ENCODE data around the gene PLA2G2E.
"Not testable (repeated sequence)": the region's sequence is repeated elsewhere in the genome, so short reads cannot be mapped to it uniquely, and the experiment has no call there.

The PLA2G2E gene

DNA sequence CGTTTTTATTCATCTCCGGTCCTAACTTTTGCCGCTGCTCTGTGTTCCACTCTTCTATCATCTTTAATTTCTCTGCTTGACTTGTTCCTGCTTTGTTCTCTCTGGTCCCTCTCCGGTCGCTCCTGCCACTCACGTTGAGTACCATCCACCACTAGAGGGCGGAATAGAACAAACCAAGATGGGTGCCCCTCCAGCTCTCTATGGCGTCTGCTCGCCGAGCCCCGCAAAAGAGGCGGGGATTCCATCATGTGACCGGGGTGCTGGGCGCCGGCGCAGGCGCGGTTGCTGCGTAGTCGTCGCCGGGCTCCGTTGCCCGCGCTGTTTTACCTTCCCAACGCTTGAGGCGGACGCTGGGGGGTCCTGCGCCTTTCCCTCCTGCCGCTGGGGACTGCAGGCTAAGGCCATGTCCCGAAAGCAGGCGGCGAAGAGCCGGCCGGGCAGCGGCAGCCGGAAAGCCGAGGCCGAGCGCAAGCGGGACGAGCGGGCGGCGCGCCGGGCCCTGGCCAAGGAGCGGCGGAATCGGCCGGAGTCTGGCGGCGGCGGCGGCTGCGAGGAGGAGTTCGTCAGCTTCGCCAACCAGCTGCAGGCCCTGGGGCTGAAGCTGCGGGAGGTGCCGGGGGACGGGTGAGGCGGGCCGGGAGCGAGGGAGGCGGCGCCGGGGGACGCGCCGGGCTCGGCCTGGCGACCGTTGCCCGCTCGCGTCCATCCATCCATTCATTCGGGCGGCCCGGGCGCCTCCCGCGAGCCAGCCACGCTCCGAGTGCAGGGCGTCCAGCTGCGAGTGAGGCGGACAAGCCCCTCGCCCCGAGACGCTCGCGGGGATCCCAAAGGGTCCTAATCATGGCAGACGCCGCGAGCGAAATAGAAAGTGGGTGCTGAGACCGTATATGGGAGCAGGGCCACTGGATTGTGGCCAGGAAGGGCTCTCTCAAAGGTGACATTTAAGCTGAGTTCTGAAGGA is 41.0 kb downstream of the PLA2G2E start, which contains the start of gene OTUD3:
Gene OTUD3 (plus strand): TSS at position 285 of the 961 bp plus-strand sequence. CDS start 119 bp downstream, at position 404.
- DNase-seq (ENCODE audit: low spot score): peak; percentile 99

DNA sequence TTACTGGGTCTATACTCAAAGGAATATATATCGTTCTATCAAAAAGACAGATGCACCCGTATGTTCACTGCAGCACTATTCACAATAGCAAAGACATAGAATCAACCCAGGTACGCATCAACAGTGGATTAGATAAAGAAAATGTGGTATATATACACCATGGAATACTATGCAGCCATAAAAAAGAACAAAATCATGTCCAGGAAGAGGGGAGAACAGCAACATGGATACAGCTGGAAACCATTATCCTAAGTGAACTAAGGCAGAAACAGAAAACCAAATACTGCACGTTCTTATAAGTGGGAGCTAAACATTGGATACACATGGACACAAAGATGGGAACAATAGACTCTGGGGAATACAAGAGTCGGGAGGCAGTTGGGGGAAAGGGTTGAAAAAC is 42.6 kb downstream of the PLA2G2E start:
- not testable (repeated sequence) for DNase-seq (ENCODE audit: low spot score)

DNA sequence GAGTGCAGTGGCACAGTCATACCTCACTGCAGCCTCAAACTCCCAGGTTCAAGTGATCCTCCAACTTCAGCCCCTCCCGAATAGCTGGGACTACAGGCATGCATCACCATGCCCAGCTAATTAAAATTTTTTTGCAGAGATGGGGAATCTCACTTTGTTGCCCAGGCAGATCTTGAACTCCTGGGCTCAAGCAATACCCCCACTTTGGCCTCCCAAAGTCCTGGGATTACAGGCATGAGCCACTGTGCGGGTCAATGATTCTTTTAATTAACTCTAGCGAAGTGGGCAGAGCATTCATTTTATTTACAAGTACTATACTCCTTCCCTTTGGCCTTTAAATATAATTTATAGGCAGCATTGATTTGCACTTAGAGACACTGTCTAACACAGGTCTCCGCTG is 43.8 kb downstream of the PLA2G2E start:
- DNase-seq (ENCODE audit: low spot score): no peak

DNA sequence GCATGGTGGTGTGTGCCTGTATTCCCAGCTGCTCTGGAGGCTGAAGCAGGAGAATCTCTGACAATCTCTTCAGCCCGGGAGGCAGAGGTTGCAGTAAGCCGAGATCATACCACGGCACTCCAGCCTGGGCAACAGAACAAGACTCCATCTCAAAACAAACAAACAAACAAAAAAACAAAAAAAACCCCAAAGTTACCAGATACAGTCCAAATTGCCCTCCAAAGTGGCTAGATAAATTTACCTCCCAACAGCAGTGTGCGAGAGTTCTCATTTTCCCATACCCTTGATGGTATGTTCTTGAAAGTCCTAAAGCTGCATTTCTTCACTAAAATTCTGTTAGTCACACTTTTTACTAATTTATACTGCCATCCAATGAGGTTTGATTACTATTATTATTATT is 44.2 kb downstream of the PLA2G2E start:
- DNase-seq (ENCODE audit: low spot score): no peak

DNA sequence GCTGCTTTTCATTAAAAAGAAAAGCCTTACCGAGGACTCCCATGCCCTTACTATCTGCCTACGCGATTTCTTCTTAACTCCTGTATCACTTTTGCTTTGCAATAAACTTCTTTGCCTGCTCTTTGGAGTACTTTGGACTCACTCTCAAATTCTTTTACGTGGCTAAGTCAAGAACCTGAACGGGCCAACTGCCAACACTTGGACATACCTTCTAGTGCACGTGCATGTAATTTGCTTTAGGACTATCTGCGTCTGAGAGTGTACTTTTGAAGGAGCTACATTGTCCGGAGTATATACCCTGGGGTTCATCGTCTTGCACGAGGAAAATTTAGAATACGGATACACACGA is 44.8 kb downstream of the PLA2G2E start:
- no peak for DNase-seq (ENCODE audit: low spot score)

DNA sequence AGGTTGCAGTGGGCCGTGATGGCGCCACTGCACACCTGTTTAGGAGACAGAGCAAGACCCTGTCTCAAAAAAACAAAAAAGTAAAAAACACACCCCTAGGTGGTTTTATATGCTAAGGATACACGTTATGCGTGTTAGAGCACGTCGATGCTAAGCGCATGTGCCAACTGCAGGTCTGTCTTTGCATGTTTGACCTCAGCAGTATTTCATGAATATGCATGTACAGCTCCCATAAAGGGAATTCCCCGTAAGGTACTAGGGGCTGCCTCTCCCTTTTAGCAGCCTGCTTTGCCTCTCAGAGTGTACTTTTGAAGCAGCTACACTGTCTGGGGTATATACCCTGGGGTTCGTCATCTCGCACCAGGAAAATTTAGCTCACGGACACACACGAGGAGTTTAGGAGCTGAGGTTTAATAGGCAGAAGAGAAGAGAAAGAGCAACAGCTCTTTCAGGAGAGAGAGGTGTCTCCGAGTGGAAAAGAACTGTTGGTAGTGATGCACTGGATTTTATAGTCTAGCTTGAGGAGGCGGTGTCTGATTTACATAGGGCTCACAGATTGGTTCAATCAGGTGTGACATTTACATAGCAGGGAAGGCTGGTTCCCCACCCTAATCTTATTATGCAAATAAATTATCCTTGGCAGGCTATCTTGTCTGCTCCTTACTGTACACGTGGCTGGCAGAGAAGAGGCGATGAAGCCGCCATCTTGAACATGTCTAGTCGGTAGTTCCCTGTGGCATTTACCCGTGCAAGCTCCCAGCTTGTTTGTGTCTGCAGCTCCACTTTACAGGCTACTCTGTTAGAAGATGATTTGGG is 45.4 kb downstream of the PLA2G2E start:
- no peak for DNase-seq (ENCODE audit: low spot score)

DNA sequence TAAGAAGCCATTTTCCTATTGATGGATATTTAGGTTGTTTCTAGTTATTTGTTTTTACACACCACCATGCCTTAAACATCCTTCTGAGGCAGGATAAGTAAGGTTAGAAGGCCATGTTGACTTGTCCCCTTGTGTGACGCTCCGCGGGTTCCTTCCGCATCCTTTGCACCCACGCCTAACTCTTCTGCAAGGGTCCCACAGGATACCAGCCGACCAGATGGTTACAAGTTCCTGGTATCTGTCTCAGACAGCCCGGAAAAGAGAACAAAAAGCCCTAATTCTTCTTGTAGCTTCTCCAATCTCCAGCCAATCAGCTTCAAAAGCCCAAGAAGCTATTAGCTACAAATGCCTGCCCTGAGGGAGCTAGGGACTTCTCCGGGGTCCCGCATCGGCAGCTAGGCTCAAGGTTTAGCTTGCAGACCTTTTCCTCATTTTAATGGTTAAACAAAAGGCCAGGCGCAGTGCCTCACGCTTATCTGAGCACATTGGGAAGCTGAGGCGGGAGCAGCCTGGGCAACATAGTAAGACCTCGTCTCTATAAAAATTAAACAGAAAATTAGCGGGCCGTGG is 46.2 kb downstream of the PLA2G2E start:
- DNase-seq (ENCODE audit: low spot score): no peak

DNA sequence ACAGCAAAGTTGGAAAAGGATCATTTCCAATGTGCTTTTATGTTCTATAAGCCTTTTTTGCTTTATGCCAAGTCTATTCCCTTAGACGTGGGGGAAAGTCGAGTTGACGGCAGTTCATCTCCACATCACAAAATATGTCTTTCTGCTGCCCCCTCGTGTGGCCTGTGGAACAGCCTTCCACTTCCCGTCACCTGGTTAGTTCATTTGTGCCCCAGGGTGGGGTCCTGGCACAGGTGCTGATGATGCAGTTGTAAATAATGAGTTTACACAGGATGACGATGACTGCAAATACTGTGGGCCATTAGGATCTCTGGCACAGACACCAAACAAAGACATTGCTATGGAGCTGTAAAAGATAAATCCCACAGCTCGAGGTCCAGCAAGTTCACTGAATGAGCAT is 51.2 kb downstream of the PLA2G2E start:
- no peak for DNase-seq (ENCODE audit: low spot score)

Data from CD4-positive, alpha-beta T cell treated with Interleukin-2 at 100 ng/mL for 4 hours (primary cell).